ENCODE measurements around the gene OLFM1.

The OLFM1 gene

DNA sequence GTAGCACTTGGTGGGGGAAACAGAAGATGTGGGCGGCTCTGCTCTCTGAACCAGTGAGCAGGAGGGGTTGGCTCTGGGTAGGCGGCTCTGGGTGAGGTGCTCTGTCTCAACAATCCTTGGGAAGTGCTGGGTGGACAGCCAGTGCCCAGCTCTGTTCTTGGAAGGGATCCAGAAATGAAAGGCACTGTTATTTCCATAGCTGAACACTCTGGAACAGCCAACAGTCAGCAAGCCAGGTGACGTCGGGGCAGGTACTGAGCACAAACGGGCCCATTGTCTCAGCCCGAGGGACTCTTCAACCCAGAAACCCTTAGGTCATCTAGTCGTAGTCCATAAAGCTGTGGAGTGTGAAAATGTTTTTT lies 36.3 kb downstream of the OLFM1 start:
- no peak overlapping the region for H3K4me3 ChIP-seq (ENCODE audit: insufficient read length, low read depth)
- no peaks in the 10 kb centered on the region for H3K27me3 ChIP-seq (ENCODE audit: insufficient read depth, insufficient read length)

DNA sequence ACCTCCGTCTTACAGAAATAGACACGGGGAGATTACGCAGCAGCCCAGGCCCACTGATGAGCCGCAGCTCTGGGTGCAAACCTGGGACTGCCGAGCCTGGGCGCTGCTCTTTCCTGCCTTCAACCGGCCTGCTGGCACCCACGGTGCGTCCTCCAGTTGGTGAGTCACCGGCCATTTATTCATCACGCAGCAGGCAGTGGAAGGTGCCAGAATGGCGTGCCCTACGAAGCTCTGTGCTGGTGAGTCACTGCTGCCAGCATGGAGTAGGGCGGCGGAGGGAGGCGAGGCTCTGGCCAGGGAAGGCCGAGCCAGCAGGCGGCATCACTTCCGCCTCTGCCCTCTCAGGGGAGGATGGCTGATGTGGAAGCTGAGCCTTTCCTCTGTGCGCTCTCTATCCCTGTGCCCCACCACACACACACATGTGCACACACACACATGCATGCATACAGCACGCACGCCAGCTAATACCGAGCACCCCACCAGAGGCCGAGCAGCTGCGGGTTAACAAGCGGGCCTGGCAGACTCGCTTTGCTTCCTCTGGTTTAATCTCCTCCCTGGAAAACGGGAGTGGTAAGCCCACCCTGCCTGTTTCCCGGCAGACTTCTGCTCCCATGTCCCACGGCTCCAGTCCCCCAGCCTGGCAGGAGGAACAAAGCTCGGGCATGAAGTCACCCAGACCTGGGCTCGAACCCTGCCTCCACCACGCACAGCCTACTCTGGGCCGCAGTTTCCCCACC lies 39.2 kb downstream of the OLFM1 start:
- peaks cover 5% of the 10 kb centered on the region for H3K4me1 ChIP-seq (ENCODE audit: insufficient read depth, insufficient read length)
- H3K4me3 ChIP-seq (ENCODE audit: insufficient read length, low read depth) = no peak overlapping the region
- H3K36me3 ChIP-seq (ENCODE audit: insufficient read depth, insufficient read length, low read length) = peaks cover 3% of the 10 kb centered on the region
- no peak for TF ChIP-seq YY1 (IDR thresholded peaks at IDR 0.05; ENCODE audit: insufficient read depth, insufficient read length)
- TF ChIP-seq SUZ12 (IDR thresholded peaks at IDR 0.05; ENCODE audit: extremely low read depth, insufficient read depth, insufficient read length) = no peak
- no peak for TF ChIP-seq ZNF274 (IDR thresholded peaks at IDR 0.05; ENCODE audit: low read depth, low read length)
- H3K9me3 ChIP-seq (ENCODE audit: insufficient read depth, low read length) = peaks cover 19% of the 10 kb centered on the region; the same call in 1 of the 2 replicates
- H3K9ac ChIP-seq (ENCODE audit: insufficient read length, low read depth) = no peak overlapping the region
- no peak for DNase-seq (ENCODE audit: low read depth, low spot score)
- H3K27me3 ChIP-seq (ENCODE audit: insufficient read depth, insufficient read length) = no peaks in the 10 kb centered on the region

More for the DNA sequence above, 36.3 kb downstream of the OLFM1 start:
- no peak for DNase-seq (ENCODE audit: low read depth, low spot score)
- peaks cover 28% of the 10 kb centered on the region for H3K36me3 ChIP-seq (ENCODE audit: insufficient read depth, insufficient read length, low read length)
- peaks cover 15% of the 10 kb centered on the region for H3K9me3 ChIP-seq (ENCODE audit: insufficient read depth, low read length)
- H3K4me1 ChIP-seq (ENCODE audit: insufficient read depth, insufficient read length) = peaks cover 5% of the 10 kb centered on the region
- TF ChIP-seq SUZ12 (IDR thresholded peaks at IDR 0.05; ENCODE audit: extremely low read depth, insufficient read depth, insufficient read length) (no peak), YY1 (IDR thresholded peaks at IDR 0.05; ENCODE audit: insufficient read depth, insufficient read length) (no peak)
- no peak overlapping the region for H3K9ac ChIP-seq (ENCODE audit: insufficient read length, low read depth)

DNA sequence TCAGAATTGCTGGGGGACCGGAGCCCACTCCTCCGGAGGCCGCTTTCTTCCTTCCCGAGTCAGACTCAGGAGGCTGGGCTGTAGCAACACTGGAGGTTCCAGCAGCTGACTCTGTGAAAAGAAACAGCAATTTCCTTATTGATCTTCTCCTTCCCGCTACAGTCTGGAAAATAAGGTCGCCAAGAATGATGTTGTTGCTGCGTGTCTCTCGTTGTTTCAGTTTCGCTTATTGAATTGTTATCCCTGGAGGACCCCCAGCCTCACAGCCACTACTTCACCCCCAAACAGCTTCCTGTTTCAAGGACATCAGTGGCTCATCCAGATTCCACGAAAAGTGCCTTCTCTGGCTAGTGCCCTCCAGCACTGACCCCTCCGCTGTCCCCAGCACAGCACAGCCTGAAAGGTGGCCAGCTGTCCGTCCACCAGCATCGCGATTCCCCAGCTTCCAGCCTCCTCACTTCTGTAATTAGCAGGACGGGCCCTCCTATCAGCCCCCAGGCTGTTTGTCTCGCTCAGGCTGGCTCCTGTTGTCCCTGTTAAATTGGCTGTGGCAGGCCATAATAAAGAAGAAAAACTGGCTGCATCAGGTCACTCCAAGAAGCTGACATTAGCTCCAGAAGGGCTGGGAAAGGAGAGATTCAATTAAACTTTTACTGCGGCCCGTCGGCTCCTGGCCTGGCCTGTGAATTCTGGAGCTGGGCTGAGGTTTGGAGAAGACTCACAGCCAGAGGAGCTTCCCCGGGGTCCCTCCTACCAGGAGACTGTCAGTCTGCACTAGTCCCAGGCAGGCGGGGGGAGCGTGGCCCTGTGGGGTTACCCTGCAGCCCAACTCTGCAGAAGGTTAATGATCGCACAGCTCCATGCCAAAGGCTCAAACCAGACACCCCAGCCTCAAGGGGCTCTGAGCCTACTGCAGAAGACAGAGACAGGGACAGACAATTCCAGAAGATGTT lies 40.5 kb downstream of the OLFM1 start:
- Histone ChIP-seq H3K4me3 (ENCODE audit: insufficient read length, low read depth) (no peak overlapping the region), H3K36me3 (ENCODE audit: insufficient read depth, insufficient read length, low read length) (no peaks in the 10 kb centered on the region), H3K9me3 (ENCODE audit: insufficient read depth, low read length) (peaks cover 19% of the 10 kb centered on the region; the same call in 1 of the 2 replicates), H3K27me3 (ENCODE audit: insufficient read depth, insufficient read length) (peaks cover 5% of the 10 kb centered on the region), H3K4me1 (ENCODE audit: insufficient read depth, insufficient read length) (peaks cover 5% of the 10 kb centered on the region), H3K9ac (ENCODE audit: insufficient read length, low read depth) (no peak overlapping the region)
- no peak for TF ChIP-seq YY1 (IDR thresholded peaks at IDR 0.05; ENCODE audit: insufficient read depth, insufficient read length)
- no peak for TF ChIP-seq SUZ12 (IDR thresholded peaks at IDR 0.05; ENCODE audit: extremely low read depth, insufficient read depth, insufficient read length)
- no peak for TF ChIP-seq ZNF274 (IDR thresholded peaks at IDR 0.05; ENCODE audit: low read depth, low read length)
- DNase-seq (ENCODE audit: low read depth, low spot score) = no peak

DNA sequence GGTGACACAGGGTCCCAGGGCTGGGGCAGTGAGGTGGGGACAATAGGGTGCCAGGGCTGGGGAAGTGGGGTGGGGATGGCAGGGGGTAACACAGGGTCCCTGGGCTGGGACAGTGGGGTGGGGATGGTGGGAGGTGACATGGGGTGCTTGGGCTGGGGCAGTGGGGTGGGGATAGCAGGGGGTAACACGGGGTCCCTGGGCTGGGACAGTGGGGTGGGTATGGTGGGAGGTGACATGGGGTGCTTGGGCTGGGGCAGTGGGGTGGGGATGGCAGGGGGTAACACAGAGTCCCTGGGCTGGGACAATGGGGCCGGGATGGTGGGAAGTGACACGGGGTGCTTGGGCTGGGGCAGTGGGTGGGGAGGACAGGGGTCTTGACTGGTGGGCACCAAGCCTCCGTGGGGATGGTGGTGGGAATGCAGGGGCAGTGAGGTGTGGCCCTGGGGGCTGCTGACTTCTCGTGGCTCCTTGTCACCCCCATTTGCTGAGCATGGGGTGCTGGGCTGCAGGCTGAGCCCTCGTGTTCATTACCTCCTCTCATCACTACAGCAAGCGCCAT lies 41.7 kb downstream of the OLFM1 start:
- TF ChIP-seq ZNF274 (IDR thresholded peaks at IDR 0.05; ENCODE audit: low read depth, low read length) = no peak
- TF ChIP-seq SUZ12 (IDR thresholded peaks at IDR 0.05; ENCODE audit: extremely low read depth, insufficient read depth, insufficient read length) = no peak
- TF ChIP-seq YY1 (IDR thresholded peaks at IDR 0.05; ENCODE audit: insufficient read depth, insufficient read length) = no peak
- Histone ChIP-seq H3K27me3 (ENCODE audit: insufficient read depth, insufficient read length) (peaks cover 5% of the 10 kb centered on the region), H3K36me3 (ENCODE audit: insufficient read depth, insufficient read length, low read length) (no peaks in the 10 kb centered on the region), H3K4me1 (ENCODE audit: insufficient read depth, insufficient read length) (peaks cover 14% of the 10 kb centered on the region), H3K9ac (ENCODE audit: insufficient read length, low read depth) (no peak overlapping the region), H3K4me3 (ENCODE audit: insufficient read length, low read depth) (no peak overlapping the region), H3K9me3 (ENCODE audit: insufficient read depth, low read length) (peaks cover 19% of the 10 kb centered on the region; the same call in 1 of the 2 replicates)
- DNase-seq (ENCODE audit: low read depth, low spot score) = no peak

DNA sequence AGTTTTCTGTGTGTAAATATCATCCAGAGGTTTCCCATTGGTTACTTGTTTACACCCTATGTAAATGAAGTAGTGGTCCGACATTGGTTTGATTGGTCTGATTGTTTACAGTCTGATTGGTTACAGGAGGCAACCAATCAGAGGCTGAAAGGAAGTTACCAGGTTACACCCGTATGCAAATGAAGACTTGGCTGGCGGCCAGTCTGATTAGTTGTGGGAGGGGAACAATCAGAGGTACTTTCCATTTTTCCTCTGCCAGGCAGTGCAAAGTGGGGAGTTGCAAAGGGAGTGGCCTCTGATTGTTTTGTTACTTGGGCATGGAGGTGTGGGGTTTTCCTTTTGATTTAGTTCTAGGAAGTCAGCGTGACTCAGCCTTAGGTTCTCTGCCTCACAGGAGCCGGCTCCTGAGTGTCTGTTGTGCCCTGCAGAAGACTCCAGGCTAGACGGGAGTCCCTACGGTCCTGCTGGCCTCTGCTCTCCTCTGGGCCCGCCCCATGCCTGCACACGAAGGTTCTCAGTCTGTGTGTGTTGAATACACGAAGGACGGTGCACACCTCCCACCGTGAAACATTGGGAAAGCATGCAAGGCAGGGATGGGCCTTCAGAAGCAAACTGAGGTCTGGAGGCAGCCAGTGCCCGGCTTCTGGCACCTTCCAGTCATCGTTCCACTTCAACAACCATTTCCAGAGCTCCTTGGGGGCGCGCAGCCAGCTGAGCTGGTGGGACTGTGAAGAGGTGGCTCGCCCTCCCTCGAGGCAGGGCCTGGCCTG lies 42.9 kb downstream of the OLFM1 start:
- DNase-seq (ENCODE audit: low read depth, low spot score) = no peak
- Histone ChIP-seq H3K4me3 (ENCODE audit: insufficient read length, low read depth) (no peak overlapping the region), H3K36me3 (ENCODE audit: insufficient read depth, insufficient read length, low read length) (no peaks in the 10 kb centered on the region), H3K9me3 (ENCODE audit: insufficient read depth, low read length) (peaks cover 19% of the 10 kb centered on the region; the same call in 1 of the 2 replicates), H3K27me3 (ENCODE audit: insufficient read depth, insufficient read length) (peaks cover 12% of the 10 kb centered on the region), H3K9ac (ENCODE audit: insufficient read length, low read depth) (no peak overlapping the region), H3K4me1 (ENCODE audit: insufficient read depth, insufficient read length) (peaks cover 15% of the 10 kb centered on the region)
- TF ChIP-seq YY1 (IDR thresholded peaks at IDR 0.05; ENCODE audit: insufficient read depth, insufficient read length) (no peak), SUZ12 (IDR thresholded peaks at IDR 0.05; ENCODE audit: extremely low read depth, insufficient read depth, insufficient read length) (no peak), ZNF274 (IDR thresholded peaks at IDR 0.05; ENCODE audit: low read depth, low read length) (no peak)

DNA sequence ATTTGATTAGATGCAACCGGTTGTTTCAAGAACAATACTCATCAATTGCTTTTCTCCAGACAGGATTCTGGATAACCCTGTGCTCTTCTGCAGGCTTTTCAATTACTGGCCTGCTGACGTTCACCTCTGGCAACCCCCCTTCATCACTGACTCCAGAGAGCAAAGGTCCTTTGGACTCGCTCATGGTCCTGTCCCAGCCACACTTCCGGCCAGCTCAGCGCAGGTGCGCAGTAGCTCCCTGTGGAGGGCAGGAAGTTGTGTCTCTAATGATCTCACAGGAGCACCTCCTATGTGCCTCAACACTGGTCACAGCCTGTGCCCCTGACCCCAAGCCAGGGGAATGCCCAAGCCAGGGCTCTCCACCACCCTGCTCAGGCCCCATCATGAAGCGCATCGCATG lies 44.0 kb downstream of the OLFM1 start:
- Histone ChIP-seq H3K36me3 (ENCODE audit: insufficient read depth, insufficient read length, low read length) (no peaks in the 10 kb centered on the region), H3K9ac (ENCODE audit: insufficient read length, low read depth) (no peak overlapping the region), H3K4me1 (ENCODE audit: insufficient read depth, insufficient read length) (peaks cover 21% of the 10 kb centered on the region), H3K4me3 (ENCODE audit: insufficient read length, low read depth) (no peak overlapping the region), H3K27me3 (ENCODE audit: insufficient read depth, insufficient read length) (peaks cover 17% of the 10 kb centered on the region), H3K9me3 (ENCODE audit: insufficient read depth, low read length) (peaks cover 19% of the 10 kb centered on the region; the same call in 1 of the 2 replicates)
- no peak for TF ChIP-seq SUZ12 (IDR thresholded peaks at IDR 0.05; ENCODE audit: extremely low read depth, insufficient read depth, insufficient read length)
- TF ChIP-seq ZNF274 (IDR thresholded peaks at IDR 0.05; ENCODE audit: low read depth, low read length) = no peak
- TF ChIP-seq YY1 (IDR thresholded peaks at IDR 0.05; ENCODE audit: insufficient read depth, insufficient read length) = no peak
- no peak for DNase-seq (ENCODE audit: low read depth, low spot score)

All from NT2/D1 (cell line).